Ishikawa (cell line): Measurements from ENCODE around the gene PTPRE.

Source experiments
- CEBPB ChIP-seq: IDR thresholded peaks from 2 replicates; pipeline ENCODE4 v1.6.1; 2012
- EP300 ChIP-seq: IDR thresholded peaks from 2 replicates; pipeline ENCODE4 v1.6.1; 2012; ENCODE audit warnings: borderline replicate concordance
- TAF1 ChIP-seq: IDR thresholded peaks from 2 replicates; pipeline ENCODE4 v1.6.1; 2012; ENCODE audit warnings: low read depth, mild to moderate bottlenecking

DNA sequence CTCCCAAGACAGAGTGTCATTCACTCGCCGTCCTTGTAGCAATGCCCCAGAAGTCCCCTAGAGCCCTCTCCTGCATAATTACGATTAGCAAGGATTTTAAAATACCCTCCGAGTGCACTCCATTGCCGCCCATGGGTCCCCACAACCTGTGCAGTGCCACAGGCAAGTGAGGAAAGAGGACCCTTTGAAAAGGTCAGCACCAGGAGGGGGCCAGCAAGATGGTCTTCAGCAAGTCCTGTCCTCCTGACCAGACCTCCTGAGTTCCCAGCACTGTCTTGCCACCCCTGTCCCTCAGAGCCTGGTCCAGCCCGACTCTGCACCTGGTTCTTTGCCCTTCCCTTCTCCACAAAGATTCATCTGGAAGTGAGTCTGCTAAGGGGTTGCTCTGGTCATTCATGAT lies 46.3 kb upstream of the PTPRE start:
- TF ChIP-seq CEBPB (no peak), EP300 (no peak), TAF1 (no peak)
